HCT116 (cell line): ENCODE results near the gene ARSK. TPM values are rescaled to one million over a fixed set of nuclear protein-coding genes. Genes with fewer than 3 reads are reported as not detected.

Experiments
- ATAC-seq: fragments of 200-7000 bp; cut with Tn5 transposase; 2 replicates; pipeline ENCODE4 v1.9.1; 2020; ENCODE audit warnings: mild to moderate bottlenecking, moderate library complexity
- BruUV-seq: library from RNA; stranded (reverse); fragments of 400-500 nt; replicated peaks from 2 replicates; lab custom pipeline; 2021; lab: Mats Ljungman, UMichigan
- CTCF ChIA-PET: fragments of 300-600 bp; sonication (Branson Sonifier 250); formaldehyde crosslinking; loops from one replicate; lab custom pipeline; 2021; ENCODE audit warnings: antibody characterized with exemption; lab: Charles Lee
- POLR2A ChIA-PET: fragments of 300-600, 350-600 bp; sonication (Branson Sonifier 250); formaldehyde crosslinking; loops from one replicate; lab custom pipeline; 2021; ENCODE audit warnings: antibody characterized with exemption; lab: Charles Lee
- RAD21 ChIA-PET, 2 experiments: fragments of 300-600 bp; sonication (Branson Sonifier 250); formaldehyde crosslinking; loops; one replicate each; lab custom pipeline; 2023; ENCODE audit warnings: low total read pairs in 2 of 2; ENCODE audit not compliant: uncharacterized antibody in 2 of 2, unreplicated experiment in 2 of 2, low non-redundant PET in 1 of 2; lab: Charles Lee
- DNase-seq: peaks from one replicate; pipeline ENCODE4 v3.0.0-alpha.2; 2010; ENCODE audit warnings: low read depth, low spot score
- H2AFZ ChIP-seq: fragments of 200-600 bp; shearing (Covaris generic), sonication (generic); 2 replicates; pipeline ENCODE4 v1.6.1; 2017; ENCODE audit warnings: low read depth, mixed run types, mixed read lengths, antibody characterized with exemption, low read length; ENCODE audit not compliant: poor library complexity, severe bottlenecking
- H3K27ac ChIP-seq: 2 replicates; pipeline ENCODE4 v1.5.1; 2012; ENCODE audit warnings: low read depth, low read length
- H3K27me3 ChIP-seq: fragments of 200-600 bp; sonication (generic); 2 replicates; pipeline ENCODE4 v1.6.1; 2016; ENCODE audit warnings: mixed run types, low read length, mixed read lengths; ENCODE audit not compliant: insufficient read depth
- H3K36me3 ChIP-seq, 2 experiments: fragments of 200-500 bp in 1 of 2; fragments of 200-600 bp in 1 of 2; sonication (Bioruptor generic) in 1 of 2; sonication (generic) in 1 of 2; 2 replicates each; pipeline versions ENCODE4 v1.5.1 to v1.6.1; 2014 to 2016; ENCODE audit warnings: low read length in 2 of 2, inconsistent platforms in 1 of 2, mixed read lengths in 1 of 2, mixed run types in 1 of 2; ENCODE audit not compliant: insufficient read depth in 2 of 2, control insufficient read depth in 1 of 2
- H3K4me1 ChIP-seq, 2 experiments: fragments of 200-600 bp in 1 of 2; sonication (generic) in 1 of 2; 2 replicates each; pipeline versions ENCODE4 v1.5.1 to v1.6.1; 2012 to 2017; ENCODE audit warnings: low read length in 2 of 2, inconsistent platforms in 1 of 2, mild to moderate bottlenecking in 1 of 2, mixed read lengths in 1 of 2, mixed run types in 1 of 2, moderate library complexity in 1 of 2; ENCODE audit not compliant: insufficient read depth in 2 of 2, control insufficient read depth in 1 of 2
- H3K4me2 ChIP-seq: fragments of 200-600 bp; sonication (generic); 2 replicates; pipeline ENCODE4 v1.6.1; 2017; ENCODE audit warnings: mixed run types, low read length, mixed read lengths
- H3K4me3 ChIP-seq, 2 experiments: fragments of 200-600 bp in 1 of 2; sonication (generic) in 1 of 2; replicated peaks in 1 of 2; 2 replicates each; pipeline ENCODE4 v1.5.1; 2011 to 2016; ENCODE audit warnings: low read length in 2 of 2, control low read depth in 1 of 2, low read depth in 1 of 2, mild to moderate bottlenecking in 1 of 2, mixed read lengths in 1 of 2, mixed run types in 1 of 2
- H3K79me2 ChIP-seq: fragments of 200-600 bp; sonication (generic); 2 replicates; pipeline ENCODE4 v1.6.1; 2017; ENCODE audit warnings: mild to moderate bottlenecking, mixed run types, low read length, moderate library complexity, mixed read lengths; ENCODE audit not compliant: insufficient read depth
- H3K9ac ChIP-seq: fragments of 200-600 bp; sonication (generic); 2 replicates; pipeline ENCODE4 v1.6.1; 2016; ENCODE audit warnings: low read length, mixed read lengths
- H3K9me2 ChIP-seq: fragments of 200-600 bp; sonication (generic), shearing (Covaris generic); 2 replicates; pipeline ENCODE4 v1.6.1; 2017; ENCODE audit warnings: mixed run types, mild to moderate bottlenecking, moderate library complexity; ENCODE audit not compliant: insufficient read depth
- H3K9me3 ChIP-seq, 2 experiments: fragments of 200-500 bp in 1 of 2; fragments of 200-600 bp in 1 of 2; sonication (Bioruptor generic) in 1 of 2; sonication (generic) in 1 of 2; 2 replicates each; pipeline ENCODE4 v1.6.1; 2014 to 2017; ENCODE audit warnings: low read length in 2 of 2, mixed read lengths in 2 of 2, inconsistent platforms in 1 of 2, low read depth in 1 of 2, mild to moderate bottlenecking in 1 of 2, mixed run types in 1 of 2, moderate library complexity in 1 of 2; ENCODE audit not compliant: control insufficient read depth in 1 of 2, insufficient read depth in 1 of 2
- H4K20me1 ChIP-seq: fragments of 200-600 bp; sonication (generic), shearing (Covaris generic); 2 replicates; pipeline ENCODE4 v1.6.1; 2017; ENCODE audit warnings: mixed run types, mild to moderate bottlenecking, moderate library complexity; ENCODE audit not compliant: insufficient read depth
- ATF3 ChIP-seq: IDR thresholded peaks from 2 replicates; pipeline ENCODE4 v1.6.1; 2012
- CEBPB ChIP-seq: IDR thresholded peaks from 2 replicates; pipeline ENCODE4 v1.6.1; 2012; ENCODE audit warnings: low read depth
- CTCF ChIP-seq, 3 experiments: fragments of 200-600 bp in 1 of 3; sonication (generic) in 1 of 3; IDR thresholded peaks in 2 of 3; conservative IDR thresholded peaks in 1 of 3; 2 replicates each; pipeline ENCODE4 v1.5.1; 2012 to 2017; ENCODE audit warnings: low read depth in 2 of 3, low read length in 2 of 3, antibody characterized with exemption in 1 of 3, borderline replicate concordance in 1 of 3, control low read depth in 1 of 3, mild to moderate bottlenecking in 1 of 3, mixed read lengths in 1 of 3, mixed run types in 1 of 3, moderate library complexity in 1 of 3; ENCODE audit not compliant: insufficient read depth in 1 of 3
- EGR1 ChIP-seq: IDR thresholded peaks from 2 replicates; pipeline ENCODE4 v1.6.1; 2012; ENCODE audit warnings: low read depth
- EZH2 ChIP-seq: fragments of 200-600 bp; sonication (generic); IDR thresholded peaks from 2 replicates; pipeline ENCODE4 v1.6.1; 2017; ENCODE audit warnings: antibody characterized with exemption, mixed run types
- EZH2phosphoT487 ChIP-seq: fragments of 200-600 bp; IDR thresholded peaks from 2 replicates; pipeline ENCODE4 v1.6.1; 2018; ENCODE audit warnings: antibody characterized with exemption, borderline replicate concordance
- FOSL1 ChIP-seq: IDR thresholded peaks from 2 replicates; pipeline ENCODE4 v1.6.1; 2012; ENCODE audit warnings: low read depth
- JUND ChIP-seq: IDR thresholded peaks from 2 replicates; pipeline ENCODE4 v1.6.1; 2012
- MAX ChIP-seq: IDR thresholded peaks from 2 replicates; pipeline ENCODE4 v1.6.1; 2012
- POLR2A ChIP-seq: IDR thresholded peaks from 2 replicates; pipeline ENCODE4 v1.7.0; 2011; ENCODE audit warnings: borderline replicate concordance; ENCODE audit not compliant: insufficient read depth, insufficient read length; ENCODE audit errors: extremely low read depth
- POLR2AphosphoS5 ChIP-seq: IDR thresholded peaks from 2 replicates; pipeline ENCODE4 v1.6.1; 2011; ENCODE audit warnings: mild to moderate bottlenecking, low read depth, low read length, moderate library complexity
- RAD21 ChIP-seq: IDR thresholded peaks from 2 replicates; pipeline ENCODE4 v1.6.1; 2012; ENCODE audit warnings: low read depth, mild to moderate bottlenecking
- SP1 ChIP-seq: IDR thresholded peaks from 2 replicates; pipeline ENCODE4 v1.6.1; 2012; ENCODE audit warnings: low read depth
- SRF ChIP-seq: IDR thresholded peaks from 2 replicates; pipeline ENCODE4 v1.6.1; 2012; ENCODE audit warnings: low read depth
- TCF7L2 ChIP-seq: IDR thresholded peaks from 2 replicates; pipeline ENCODE4 v1.7.0; 2011; ENCODE audit warnings: borderline replicate concordance, inconsistent platforms; ENCODE audit not compliant: insufficient read depth, insufficient read length; ENCODE audit errors: extremely low read depth
- YY1 ChIP-seq: IDR thresholded peaks from 2 replicates; pipeline ENCODE4 v1.6.1; 2011; ENCODE audit warnings: low read length, low read depth, moderate library complexity, mild to moderate bottlenecking; ENCODE audit not compliant: insufficient replicate concordance; ENCODE audit errors: extremely low read depth
- ZNF274 ChIP-seq: fragments of 200-500 bp; sonication (Bioruptor generic); IDR thresholded peaks from 2 replicates; pipeline ENCODE4 v1.6.1; 2014; ENCODE audit warnings: mild to moderate bottlenecking, low read depth, low read length, inconsistent platforms
- intact Hi-C: fragments of 100-400 bp; cut with micrococcal nuclease; formaldehyde crosslinking; loops from 2 replicates; pipeline ENCODE4 v1.10.0; 2022
- total RNA-seq: library from RNA; stranded (reverse); gene quantifications from one replicate; pipeline ENCODE4 v1.2.1, GENCODE V29; 2021; ENCODE audit not compliant: unreplicated experiment

Gene ARSK
- total RNA-seq, 1 experiment from 2014 or later: 4.6 TPM

GRCh38 chr5:95557841-95558240, 2.9 kb downstream of the ARSK start:
- ChIA-PET RAD21 (no interaction called here), POLR2A (no interaction called here), CTCF (no interaction called here)
- H3K27ac ChIP-seq: no peak overlapping the region
- BruUV-seq: no TSS peak
- DNase-seq (no peak), ATAC-seq (no peak)
- H4K20me1 ChIP-seq: no peaks in the 10 kb centered on the region
- H3K79me2 ChIP-seq: peaks cover 31% of the 10 kb centered on the region
- H3K4me2 ChIP-seq: no peak overlapping the region
- intact Hi-C loops: loop anchor here (5.0 kb wide), 1 partner anchor 289 kb away; no protein-coding TSS in a partner anchor
- H3K9me3 ChIP-seq: no peaks in the 10 kb centered on the region
- peaks cover 4 to 16% of the 10 kb centered on the region in 2 experiments; a peak in 3 of 4 replicates for H3K4me1 ChIP-seq
- no peak overlapping the region for H2AFZ ChIP-seq
- no peaks in the 10 kb centered on the region for H3K27me3 ChIP-seq
- H3K36me3 ChIP-seq: no peaks in the 10 kb centered on the region
- TF ChIP-seq CEBPB (no peak), YY1 (no peak), RAD21 (no peak), JUND (no peak), ATF3 (no peak), TCF7L2 (no peak), FOSL1 (no peak), EZH2phosphoT487 (no peak), EGR1 (no peak)
- H3K4me3 ChIP-seq: no peak overlapping the region
- no peaks in the 10 kb centered on the region for H3K9me2 ChIP-seq
- H3K9ac ChIP-seq: no peak overlapping the region

GRCh38 chr5:95562282-95562681, 7.4 kb downstream of the ARSK start:
- Histone ChIP-seq H4K20me1 (no peaks in the 10 kb centered on the region), H3K79me2 (no peaks in the 10 kb centered on the region), H3K4me3 (no peak overlapping the region), H3K27me3 (no peaks in the 10 kb centered on the region), H2AFZ (no peak overlapping the region), H3K4me2 (no peak overlapping the region), H3K36me3 (peaks cover 0 to 1% of the 10 kb centered on the region in 2 experiments; a peak in 1 of 4 replicates), H3K9me2 (no peaks in the 10 kb centered on the region), H3K27ac (no peak overlapping the region), H3K9ac (no peak overlapping the region), H3K9me3 (no peaks in the 10 kb centered on the region), H3K4me1 (no peaks in the 10 kb centered on the region)
- intact Hi-C loops: no loop called here
- no peak for ATAC-seq
- DNase-seq: no peak
- CTCF ChIA-PET: no interaction called here
- no TSS peak for BruUV-seq
- TF ChIP-seq CTCF (IDR thresholded peaks at IDR 0.05 in 2 of 3, conservative IDR thresholded peaks at IDR 0.05 in 1 of 3; ENCODE audit: borderline replicate concordance in 1 of 3, insufficient read depth in 1 of 3, low read depth in 2 of 3, low read length in 2 of 3): no peak
- no peak for TF ChIP-seq JUND
- no peak for TF ChIP-seq SP1
- TF ChIP-seq CEBPB: no peak
- no peak for TF ChIP-seq EZH2phosphoT487
- no peak for TF ChIP-seq POLR2AphosphoS5
- TF ChIP-seq MAX: no peak
- no peak for TF ChIP-seq RAD21
- no peak for TF ChIP-seq POLR2A
- no peak for TF ChIP-seq ZNF274
- TF ChIP-seq EGR1: no peak
- no peak for TF ChIP-seq SRF
- TF ChIP-seq ATF3: no peak
- no peak for TF ChIP-seq EZH2
- no peak for TF ChIP-seq TCF7L2
- no peak for TF ChIP-seq YY1
- RAD21 ChIA-PET: no interaction called here
- POLR2A ChIA-PET: no interaction called here
